Right ventricle myocardium superior (tissue), 1 donor: ENCODE measurements around the gene CNOT10. TPM values are rescaled to one million over a fixed set of nuclear protein-coding genes. Genes with fewer than 3 reads are reported as not detected.
"Not testable (repeated sequence)": the region's sequence is repeated elsewhere in the genome, so short reads cannot be mapped to it uniquely, and the experiment has no call there.

Experiments
- ATAC-seq: fragments of 200-7000 bp; cut with Tn5 transposase; one replicate; pipeline ENCODE4 v1.9.1; 2020; ENCODE audit warnings: mild to moderate bottlenecking; ENCODE audit not compliant: poor library complexity
- DNase-seq: peaks from one replicate; pipeline ENCODE4 v3.0.0-alpha.2; 2020
- intact Hi-C: fragments of 100-400 bp; cut with DNase I; formaldehyde crosslinking; loops from one replicate; pipeline ENCODE4 v1.11.2; 2022
- total RNA-seq: library from RNA; stranded (reverse); fragmentation: NEBNext Ultra II Directional; extraction: Animal tissue kit (Norgen Biotek cat#: 25700); gene quantifications from one replicate; pipeline ENCODE4 v1.2.1, GENCODE V29; 2021
- donor health status: DM: no; HTN: yes; CAD: no; lungs with severe emphysema.

The CNOT10 gene
- total RNA-seq, 1 donor from 2014 or later: 12.5 TPM

DNA sequence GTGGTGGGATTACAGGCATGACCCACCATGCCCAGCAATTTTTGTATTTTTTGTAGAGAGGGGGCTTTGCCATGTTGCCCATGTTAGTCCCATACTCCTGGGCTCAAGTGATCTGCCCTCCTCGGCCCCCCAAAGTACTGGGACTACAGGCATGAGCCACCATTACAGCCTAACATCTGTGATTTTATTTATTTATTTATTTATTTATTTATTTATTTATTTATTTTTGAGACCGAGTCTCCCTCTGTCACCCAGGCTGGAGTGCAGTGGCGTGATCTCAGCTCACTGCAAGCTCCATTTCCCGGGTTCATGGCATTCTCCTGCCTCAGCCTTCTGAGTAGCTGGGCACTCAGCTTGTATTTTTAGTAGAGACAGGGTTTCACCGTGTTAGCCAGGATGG is 116.5 kb downstream of the CNOT10 start:
- DNase-seq, ATAC-seq: not testable (repeated sequence)

DNA sequence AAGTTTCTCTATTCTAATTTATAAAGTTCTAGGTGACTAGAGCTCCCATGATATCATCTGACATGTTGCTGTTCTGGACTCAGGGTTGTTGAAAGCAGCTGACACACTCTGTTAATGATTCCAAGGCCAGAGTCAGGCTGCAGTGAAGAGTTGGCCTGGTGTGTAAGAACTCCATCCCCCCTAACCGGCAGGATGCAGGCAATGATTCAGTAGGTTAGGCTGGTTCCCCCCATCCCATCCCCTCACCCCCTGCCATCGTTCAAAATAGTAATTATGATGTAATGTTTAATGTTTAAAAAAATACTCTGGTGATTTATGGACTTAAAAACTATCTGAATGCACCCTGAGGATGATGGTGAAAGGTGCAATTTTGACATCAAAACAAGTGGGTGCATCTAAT is 128.2 kb downstream of the CNOT10 start:
- DNase-seq: no peak
- ATAC-seq: no peak
- intact Hi-C loops: no loop called here

More for the DNA sequence above, 116.5 kb downstream of the CNOT10 start:
- intact Hi-C loops: not testable (repeated sequence)

DNA sequence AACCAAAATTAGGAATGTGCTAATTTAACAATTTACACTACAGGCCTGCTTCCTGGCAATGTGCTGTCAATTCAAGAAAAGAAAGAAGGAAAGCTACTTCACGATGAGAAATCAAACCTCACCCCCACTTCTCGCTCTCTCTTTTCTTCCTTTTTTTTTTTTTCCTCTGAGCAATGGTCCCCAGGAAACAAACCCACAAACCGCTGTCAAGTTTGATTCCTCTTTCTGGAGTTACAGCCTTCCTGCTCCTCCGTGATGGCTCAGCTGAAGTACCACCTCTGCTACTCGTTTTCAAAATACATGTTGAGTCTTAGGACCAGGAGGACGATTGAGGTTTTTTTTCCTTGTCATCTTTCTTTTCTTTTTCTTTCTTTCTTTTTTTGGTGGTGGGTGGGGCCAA is 129.4 kb downstream of the CNOT10 start:
- intact Hi-C loops: no loop called here
- no peak for DNase-seq
- no peak for ATAC-seq

DNA sequence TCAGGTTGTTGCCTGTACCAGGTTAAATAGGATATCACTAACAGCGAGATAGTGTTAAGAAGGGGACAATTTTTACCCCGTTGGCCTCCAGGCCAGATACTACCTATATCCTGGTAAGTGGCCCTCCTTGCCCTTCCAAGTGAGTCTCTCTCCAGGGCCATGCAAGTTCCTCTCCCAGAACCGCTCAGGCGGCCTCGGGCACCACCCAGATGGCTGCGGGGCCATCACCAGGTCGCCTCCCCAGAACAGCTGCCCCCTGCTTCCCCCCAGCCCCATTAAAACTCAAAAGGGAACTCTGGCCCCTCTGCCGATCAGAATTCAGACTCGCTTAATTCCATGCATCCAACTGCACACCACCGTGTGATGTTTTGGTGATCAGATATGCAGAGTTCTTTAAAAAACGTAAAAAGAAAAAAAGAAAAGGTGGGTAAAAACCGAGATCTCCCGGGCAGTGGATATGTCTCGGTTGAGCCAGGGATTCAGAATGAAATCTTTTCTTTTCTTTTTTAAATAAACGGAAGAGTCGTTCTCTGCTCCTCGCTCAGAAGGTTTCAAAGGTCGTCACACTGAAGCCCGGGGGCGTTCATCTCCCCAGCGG is 131.0 kb downstream of the CNOT10 start:
- no peak for DNase-seq
- intact Hi-C loops: no loop called here
- no peak for ATAC-seq

DNA sequence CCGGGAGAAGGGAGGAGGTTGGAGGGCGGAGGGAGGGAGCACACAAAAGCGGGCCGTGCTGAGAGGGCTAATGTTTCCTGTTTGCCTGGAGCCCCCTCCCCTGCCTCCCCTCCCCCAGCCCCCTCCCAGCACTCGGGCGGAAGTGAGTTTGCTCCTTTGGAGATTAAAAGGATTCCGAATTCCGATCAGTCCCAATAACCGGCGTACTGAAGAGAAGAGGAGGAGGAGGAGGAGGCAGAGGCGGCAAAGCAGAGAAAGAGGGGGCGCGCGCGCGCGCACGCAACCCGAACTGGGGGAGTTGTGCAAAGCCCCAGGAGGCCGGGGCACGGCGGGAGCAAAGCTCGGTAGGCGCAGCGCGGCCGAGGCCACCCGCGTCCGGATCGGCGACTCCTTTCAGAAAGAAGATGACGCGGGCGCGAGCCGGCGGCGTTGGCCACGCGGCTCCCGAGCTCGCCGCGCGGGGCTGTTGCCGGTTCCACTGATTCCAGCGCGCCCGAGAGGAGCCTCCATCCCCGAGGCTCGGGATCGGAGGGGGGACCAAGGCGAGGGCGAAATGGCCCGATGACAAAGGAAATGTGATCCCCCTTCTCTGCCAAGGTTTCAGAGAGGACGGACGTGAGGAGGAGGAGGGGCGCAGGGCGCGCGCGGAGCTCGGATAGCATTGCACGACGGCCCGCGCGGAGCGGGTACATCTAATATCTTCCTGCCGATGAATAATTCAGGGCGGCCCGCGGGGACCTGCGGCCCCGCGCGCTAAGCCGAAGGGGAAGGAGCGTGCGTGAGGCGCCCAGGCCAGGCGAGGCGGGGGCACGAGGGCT is 131.7 kb downstream of the CNOT10 start:
- ATAC-seq (no peak), DNase-seq (peak; percentile 42)
- intact Hi-C loops: no loop called here

DNA sequence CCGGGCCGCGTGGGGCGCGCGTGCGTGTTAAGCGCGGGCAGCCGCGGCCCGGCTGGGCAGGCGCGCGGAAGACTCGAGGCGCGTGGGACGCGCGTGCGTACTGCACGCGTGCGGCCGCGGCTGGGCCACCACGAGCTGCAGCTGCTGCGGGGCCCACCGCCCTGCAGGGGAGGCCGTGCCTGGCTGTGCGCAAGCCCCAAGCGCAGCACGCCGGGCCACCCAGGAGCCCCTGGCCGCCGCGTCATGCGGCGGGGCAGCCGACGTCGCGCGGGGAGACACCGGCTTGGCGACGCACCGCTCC is 132.2 kb downstream of the CNOT10 start:
- intact Hi-C loops: no loop called here
- peak; percentile 15 for ATAC-seq
- DNase-seq: no peak

DNA sequence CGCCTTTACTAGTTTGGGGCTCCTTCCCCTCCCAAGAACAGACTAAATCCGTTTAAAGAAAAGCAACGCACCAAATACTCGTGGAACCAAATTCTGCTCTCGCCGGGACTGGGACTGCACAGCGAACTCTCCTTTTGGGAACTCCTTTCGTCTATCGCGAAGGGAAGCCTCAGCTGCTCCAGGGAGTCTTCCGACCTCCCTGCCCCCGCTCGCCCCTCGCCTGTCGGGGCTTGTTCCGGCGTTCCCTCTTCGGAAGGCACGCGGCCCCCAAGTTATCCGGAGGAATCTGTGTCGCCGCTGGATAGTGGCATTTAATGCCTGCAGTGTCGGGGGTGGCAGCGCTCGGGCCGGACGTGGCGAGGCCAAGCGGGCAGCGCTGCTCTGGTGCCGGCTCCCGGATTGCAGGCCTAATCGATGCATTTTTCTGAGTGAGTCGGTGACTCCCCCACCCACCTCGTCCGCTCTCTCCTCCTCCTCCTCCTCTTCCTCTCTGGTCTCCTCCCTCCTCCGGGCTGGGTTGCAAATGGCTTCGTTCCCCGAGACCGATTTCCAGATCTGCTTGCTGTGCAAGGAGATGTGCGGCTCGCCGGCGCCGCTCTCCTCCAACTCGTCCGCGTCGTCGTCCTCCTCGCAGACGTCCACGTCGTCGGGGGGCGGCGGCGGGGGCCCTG is 132.7 kb downstream of the CNOT10 start, which contains the start of gene TRIM71:
Gene TRIM71, plus strand, starts transcription at position 440 of the 671 bp plus-strand sequence. Its CDS starts 84 bp downstream, at position 524.
- intact Hi-C loops: no loop called here
- DNase-seq (no peak), ATAC-seq (no peak)

DNA sequence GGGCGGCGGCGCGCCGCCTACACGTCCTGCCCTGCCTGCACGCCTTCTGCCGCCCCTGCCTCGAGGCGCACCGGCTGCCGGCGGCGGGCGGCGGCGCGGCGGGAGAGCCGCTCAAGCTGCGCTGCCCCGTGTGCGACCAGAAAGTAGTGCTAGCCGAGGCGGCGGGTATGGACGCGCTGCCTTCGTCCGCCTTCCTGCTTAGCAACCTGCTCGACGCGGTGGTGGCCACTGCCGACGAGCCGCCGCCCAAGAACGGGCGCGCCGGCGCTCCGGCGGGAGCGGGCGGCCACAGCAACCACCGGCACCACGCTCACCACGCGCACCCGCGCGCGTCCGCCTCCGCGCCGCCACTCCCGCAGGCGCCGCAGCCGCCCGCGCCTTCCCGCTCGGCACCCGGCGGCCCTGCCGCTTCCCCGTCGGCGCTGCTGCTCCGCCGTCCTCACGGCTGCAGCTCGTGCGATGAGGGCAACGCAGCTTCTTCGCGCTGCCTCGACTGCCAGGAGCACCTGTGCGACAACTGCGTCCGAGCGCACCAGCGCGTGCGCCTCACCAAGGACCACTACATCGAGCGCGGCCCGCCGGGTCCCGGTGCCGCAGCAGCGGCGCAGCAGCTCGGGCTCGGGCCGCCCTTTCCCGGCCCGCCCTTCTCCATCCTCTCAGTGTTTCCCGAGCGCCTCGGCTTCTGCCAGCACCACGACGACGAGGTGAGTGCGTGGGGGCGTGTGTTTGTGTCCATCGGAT is 133.4 kb downstream of the CNOT10 start:
- ATAC-seq (no peak), DNase-seq (no peak)
- intact Hi-C loops: no loop called here

DNA sequence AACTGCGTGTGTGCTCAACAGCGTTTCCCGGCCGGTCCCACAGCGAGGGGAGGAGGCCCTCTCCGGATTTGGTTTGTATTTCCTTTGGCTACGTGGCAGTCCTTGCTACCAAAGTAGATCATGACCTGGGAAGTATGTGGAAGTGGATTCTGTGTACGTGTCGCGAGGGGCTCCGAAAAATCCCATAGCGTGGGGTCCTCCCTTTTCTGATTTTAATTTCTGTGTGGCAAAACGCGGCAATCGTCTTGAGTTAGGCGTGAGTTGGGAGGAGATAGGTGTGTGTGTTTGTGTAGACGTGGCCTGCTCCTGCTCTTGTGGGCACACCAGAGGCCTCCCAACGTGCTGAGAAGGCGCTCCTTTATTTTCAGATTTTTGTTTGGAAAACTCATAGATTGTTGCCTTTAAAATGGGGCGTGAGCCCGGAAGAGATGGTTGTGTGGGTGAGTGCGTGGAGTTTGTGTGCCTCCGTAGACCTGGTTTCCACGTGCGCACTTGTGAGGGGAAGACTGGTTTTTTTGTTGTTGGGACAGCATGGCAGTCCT is 134.1 kb downstream of the CNOT10 start:
- ATAC-seq (no peak), DNase-seq (no peak)
- intact Hi-C loops: no loop called here

DNA sequence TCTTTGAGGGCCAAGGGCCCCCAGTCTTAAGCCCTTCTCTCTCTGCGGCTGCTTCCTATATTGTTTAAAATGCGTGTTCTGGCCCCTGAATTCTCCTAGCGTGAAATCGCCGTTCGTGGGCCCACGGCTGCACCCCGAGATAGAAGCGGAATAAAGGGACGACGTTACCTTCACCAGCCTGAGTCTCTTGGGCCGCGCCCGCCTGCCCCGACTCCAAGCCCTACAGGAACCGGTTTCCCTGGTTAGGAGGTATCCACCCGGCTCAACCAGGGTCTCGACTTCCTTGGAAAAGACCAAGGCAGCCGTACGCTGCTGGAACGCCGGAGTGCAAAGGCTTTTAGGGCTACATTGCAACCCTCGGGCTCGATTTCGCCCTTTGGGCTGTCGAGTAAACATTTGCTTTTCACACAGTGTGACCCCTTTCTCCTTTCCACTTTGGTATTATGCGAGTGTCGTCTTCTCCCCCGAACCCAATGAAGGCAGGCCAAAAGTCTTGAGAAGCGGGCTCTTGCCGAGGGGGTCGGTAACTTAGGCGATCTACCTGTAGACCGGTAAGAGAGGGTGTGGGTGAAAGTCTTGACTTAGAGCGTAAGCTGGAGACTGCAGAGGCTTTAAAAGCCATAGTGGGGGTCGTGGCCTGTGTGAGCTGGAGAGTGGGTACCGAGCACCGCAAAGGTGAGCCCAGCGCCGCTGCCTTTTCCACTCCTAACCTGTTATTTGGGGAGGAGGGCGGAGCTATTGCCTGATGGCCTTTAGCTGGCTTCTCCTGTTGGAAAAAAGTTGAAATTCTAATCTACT is 134.8 kb downstream of the CNOT10 start:
- ATAC-seq: no peak
- no peak for DNase-seq
- intact Hi-C loops: no loop called here

DNA sequence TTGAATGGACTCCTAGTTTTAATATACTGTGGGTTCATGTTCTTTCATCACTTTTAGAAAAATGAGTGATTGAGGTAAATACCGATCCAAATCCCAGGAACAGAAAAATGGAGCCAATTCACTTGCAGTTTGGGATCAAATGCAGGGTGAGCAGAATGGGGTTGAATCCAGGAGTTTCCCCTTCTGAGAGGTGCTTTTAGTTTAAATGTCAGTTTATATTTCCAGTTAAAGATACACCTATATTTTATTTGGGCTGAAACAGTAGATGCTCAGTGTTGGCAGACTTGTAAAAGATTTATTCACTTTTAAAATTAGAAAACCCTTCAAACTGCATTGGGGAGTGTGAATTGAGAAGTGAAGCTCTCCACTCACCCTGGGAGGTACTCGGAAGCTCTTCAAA is 135.4 kb downstream of the CNOT10 start:
- no peak for ATAC-seq
- intact Hi-C loops: no loop called here
- no peak for DNase-seq

DNA sequence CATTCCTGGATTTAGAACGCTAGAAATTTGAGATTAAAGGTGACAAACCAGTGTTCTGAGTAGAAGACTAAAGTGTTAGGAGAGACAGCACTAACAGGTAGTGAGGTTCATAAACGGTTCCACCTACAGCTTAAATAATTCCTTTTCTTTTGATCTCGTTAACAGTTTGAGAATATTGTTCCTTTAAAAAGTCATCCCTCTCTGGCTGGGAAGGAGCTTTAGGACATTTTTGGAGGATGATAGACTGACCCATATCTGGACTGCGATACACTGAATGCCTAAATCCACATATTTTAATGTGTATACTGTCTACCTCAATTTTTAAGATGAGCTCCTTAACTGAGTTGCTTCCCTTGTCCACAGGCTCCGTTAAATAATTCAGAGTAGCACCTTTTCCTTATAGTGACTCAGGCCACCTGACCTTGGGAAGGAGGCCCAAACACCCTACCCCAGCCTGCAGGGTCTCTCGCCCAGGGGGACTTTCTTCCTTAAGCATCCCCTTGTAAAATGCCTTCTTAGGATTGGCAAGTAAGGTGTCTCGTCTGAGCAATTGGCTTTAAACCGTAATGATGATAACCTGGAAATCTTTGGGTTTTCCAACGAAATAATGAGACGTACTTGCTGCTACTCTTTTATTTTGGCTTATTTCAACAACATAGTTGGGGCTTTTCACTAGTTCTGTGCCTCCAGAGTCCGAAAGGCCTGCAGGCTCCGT is 136.1 kb downstream of the CNOT10 start:
- ATAC-seq (no peak), DNase-seq (no peak)
- intact Hi-C loops: no loop called here

DNA sequence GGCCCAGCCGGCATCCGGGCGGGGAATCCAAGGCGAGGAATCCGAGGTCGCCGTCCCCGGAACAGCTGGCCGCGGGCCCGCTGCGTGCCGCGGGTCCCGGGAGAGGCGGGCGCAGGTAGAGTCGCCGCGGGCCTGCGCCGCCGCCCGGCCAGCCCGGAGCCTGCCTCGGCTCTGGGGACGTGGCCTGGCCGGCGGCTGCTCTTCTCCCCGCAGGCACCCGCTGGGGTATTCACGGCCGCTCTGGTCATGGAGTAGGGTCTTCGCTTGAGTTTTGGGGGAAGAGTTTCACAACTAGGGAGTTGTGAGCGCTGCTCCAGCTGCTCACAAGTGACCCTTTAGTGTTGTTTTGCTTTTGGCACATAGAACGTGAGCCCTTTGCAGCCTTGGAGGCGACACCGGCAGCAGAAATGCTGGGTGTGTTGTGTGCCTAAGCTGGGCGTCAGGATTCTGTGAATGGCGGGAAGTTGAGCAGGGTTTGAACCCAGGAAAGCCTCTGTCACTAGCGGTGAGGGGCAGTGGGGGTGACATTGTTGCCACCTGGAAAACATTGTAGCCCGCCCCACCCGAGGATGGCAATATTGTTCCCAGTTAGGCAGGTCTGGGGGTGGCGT is 136.8 kb downstream of the CNOT10 start:
- DNase-seq (no peak), ATAC-seq (peak; percentile 29)
- intact Hi-C loops: no loop called here

DNA sequence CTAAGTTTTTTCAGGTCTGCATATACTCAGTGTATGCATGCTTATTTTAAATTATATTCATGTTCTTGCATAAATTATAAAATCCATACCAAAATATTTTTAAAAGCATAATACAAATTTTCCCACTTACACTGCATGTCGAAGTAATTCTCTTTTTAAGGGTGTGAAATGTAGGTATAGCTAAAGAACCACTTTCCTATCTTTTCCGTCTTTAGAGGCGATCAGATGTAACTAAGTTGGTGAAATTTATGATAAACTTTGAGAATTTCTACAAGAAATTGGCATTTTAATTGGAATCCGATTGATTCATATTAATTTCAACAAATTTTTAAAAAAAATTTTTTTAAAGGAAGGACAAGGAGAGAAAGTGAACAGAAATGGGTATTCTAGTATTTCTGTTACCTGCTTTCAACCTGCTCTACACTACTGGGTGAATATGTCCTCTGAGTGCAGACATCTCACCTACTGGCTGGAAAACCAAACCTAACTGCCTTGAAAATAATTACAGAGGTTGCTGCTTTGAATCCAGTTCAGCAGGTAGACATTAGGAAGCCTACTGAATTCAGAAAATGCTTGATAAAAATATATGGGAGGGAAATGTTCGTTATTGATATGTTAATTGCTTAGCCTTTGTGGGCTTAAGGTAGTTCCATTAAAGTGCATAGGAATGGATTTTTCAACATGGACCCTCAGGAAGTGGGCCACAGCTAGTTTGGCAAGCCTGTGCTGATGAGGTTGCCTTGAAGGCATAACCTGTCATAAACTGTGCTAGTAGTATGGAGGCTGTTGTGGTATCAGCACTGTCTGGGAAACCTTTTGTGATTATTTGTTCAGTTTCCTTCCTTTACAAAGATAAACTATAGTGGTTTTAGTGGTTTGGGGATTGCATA is 137.9 kb downstream of the CNOT10 start:
- ATAC-seq (no peak), DNase-seq (no peak)
- intact Hi-C loops: no loop called here
